NAMALWA (cell line): ENCODE results near the gene BLM.
"Not testable (repeated sequence)": the region's sequence is repeated elsewhere in the genome, so short reads cannot be mapped to it uniquely, and the experiment has no call there.

ENCODE experiments used
- DNase-seq: peaks from one replicate; pipeline ENCODE4 v3.0.0-alpha.2; 2015; ENCODE audit warnings: low spot score

BLM gene

DNA sequence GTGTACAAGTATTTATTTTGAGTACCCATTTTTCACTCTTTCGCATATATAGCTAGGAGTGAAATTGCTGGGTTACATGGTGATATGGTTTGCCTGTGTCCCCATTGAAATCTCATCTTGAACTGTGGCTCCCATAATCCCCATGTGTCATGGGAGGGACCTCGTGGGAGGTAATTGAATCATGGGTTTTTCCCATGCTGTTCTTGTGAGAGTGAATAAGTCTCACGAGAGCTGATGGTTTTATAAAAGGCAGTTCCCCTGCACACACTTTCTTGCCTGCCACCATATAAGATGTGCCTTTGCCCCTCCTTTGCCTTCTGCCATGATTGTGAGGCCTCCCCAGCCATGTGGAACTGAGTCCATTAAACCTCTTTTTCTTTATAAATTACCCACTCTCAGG lies 23.4 kb downstream of the BLM start:
- DNase-seq, result not testable (repeated sequence)

DNA sequence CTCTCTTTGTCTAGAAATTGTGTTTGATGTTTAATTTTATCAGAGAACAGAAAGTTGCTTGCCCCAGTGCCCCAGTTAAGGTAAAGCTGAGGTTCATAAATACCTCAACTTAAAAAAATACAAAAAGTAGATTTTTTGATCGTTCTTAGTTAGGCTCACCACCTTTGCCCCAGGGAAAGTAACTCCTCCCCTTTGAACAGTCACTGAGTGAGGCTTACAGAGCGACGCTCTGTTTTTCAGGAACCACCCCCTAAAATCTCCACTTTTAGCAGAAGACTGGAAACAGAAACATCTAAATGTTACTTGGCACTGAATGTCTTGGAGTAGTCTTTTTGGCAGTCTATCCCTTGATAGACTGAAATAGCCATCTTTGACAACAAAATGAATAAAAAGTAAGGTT lies 24.9 kb downstream of the BLM start:
- DNase-seq, result no peak

- DNase-seq, result no peak
Measured at GRCh38 chr15:90743407-90743806, 26.3 kb downstream of the BLM start.

DNA sequence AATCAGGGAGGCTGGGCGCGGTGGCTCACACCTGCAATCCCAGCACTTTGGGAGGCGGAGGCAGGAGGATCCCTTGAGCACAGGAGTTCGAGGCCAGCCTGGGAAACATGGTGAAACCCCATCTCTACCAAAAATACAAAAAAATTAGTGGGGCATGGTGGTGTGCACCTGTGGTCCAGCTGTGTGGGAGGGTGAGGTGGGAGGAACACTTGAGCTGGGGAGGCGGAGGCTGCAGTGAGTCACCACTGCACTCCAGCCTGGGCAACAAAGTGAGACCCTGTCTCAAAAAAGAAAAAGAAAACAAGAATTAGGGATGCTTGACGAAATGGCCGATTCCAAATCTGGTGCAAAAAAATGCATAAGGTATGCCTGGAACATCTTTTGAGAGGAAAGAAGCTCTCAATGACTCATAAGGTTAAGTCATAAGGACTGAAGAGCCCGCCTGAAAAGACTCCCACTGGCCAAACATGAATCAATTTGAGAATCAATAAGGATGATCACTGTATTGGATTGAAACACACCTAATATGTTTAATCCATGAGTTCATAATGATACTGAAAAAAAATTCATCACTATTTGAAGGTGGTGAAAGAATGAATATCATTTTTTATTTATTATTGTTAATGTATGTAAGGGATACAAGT lies 27.7 kb downstream of the BLM start:
- DNase-seq, result no peak

- DNase-seq, result no peak
Measured at GRCh38 chr15:90749754-90750153, 32.6 kb downstream of the BLM start.

GRCh38 chr15:90750186-90750585 lies 33.0 kb downstream of the BLM start:
- no peak for DNase-seq

DNA sequence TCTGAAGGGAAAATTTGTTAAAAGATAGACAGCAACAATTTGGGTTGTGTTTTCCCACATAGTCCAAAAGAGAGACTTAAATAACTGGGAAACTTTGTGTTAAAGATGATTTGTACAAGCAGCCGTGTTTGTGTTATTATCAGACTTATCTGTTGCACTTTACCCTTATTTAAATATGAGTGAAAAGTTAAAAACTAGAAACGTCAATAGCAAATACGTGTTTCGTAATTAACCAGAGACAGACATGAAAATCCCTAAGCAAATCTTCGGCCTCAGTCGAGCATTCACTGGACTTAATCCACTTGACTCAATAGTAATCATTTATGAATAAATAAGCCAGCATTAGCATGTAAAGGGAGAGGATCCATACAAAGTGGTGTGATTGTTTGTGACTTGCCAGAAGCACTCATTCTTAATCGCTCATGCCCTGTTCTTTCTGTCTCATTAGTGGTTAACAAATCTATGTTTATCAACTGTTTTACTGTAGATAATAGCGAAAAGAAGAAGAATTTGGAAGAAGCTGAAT lies 34.2 kb downstream of the BLM start:
- DNase-seq, result no peak

DNA sequence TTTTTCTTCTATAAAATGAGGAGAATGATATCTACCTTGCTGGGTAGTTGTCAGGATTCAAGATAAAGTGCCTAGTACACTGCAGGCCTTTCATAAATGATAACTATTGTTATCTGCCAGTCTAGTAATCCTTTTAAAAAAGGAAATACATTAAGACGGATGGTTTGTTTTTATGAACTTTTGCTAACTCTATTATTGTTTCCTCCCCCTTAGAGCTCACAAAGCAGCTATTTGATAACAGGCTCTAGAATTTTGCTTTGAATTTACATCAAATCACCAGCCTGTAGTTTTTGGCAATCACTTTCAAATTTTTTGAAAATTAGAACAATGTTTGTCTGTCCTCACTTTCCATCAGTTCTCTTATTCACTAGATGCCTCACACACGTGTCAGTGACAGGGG lies 39.8 kb downstream of the BLM start:
- no peak for DNase-seq

- no peak for DNase-seq
Measured at GRCh38 chr15:90757461-90757860, 40.3 kb downstream of the BLM start.

- no peak for DNase-seq
Measured at GRCh38 chr15:90760661-90761232, 43.6 kb downstream of the BLM start.

- DNase-seq, result no peak
Measured at GRCh38 chr15:90761629-90762028, 44.5 kb downstream of the BLM start.

DNA sequence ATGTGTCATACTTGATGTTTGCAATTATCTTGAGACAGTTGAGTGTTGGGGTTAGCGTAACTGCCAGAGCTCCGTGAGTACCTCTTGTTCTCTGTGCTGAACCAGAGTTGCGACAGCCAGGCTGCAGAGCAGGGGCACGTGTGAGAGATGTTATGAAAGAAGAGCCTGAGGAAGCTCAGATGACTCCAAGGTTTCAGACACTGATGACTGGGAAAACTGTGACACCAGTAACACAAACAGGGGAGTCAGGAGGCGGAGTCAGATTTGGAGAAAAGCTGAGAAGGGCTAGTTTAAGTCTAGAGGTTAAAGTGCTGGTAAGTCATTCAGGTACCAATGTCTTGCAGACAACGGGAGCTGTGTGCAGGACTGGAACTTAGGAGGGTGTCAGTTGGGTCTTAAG lies 45.0 kb downstream of the BLM start:
- no peak for DNase-seq

DNA sequence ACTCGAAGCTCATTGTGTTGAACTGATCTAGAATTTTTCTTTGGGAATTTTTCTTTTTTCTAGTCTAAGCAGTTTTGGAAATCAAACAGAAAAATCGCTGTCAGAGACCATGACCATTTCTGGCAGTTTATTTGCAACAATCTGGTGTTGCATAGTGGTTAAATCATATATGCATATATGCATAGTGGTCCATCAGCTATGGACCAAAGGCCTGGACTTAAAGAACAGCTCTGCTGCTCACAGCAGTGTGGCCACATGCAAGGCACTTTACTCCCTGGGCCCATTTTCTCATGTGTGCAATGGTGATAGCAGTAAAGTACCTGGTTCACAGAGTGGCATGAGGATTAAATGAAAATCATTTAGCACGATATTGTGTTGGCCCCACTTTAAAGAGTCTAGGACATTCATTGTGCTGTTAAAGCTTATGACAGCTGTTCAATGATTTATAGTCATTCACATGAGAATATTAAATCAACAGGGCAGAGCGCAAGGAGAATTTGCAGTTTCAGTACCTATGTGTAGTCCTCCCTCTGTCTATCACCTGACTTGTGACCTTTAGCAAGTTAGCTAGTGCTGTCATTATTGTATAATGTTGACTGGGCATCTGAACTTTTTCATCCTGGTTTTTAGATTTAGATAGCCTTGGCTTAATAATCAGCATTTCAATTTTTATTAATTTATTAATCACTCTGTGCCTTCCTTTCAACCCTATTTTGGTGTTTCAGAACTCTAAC lies 46.4 kb downstream of the BLM start:
- DNase-seq, result no peak

DNA sequence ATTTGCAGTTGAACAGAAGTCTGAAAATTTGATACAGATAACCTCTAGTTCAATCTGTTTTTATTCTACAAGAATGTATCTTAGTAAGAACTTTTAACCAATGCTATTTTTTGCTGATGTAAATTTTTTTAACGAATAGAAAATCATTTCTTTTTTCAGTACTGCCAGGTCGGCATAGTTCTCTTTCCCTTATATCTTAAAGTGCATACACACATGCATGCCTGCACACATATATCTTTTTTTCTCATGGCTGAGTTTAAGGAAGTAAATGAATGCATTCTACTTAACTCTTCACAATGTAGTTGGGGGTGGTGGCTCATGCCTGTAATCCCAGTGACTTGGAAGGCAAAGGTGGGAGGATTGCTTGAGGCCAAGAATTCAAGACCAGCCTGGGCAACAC lies 48.4 kb downstream of the BLM start:
- no peak for DNase-seq

- no peak for DNase-seq
Measured at GRCh38 chr15:90765966-90766365, 48.8 kb downstream of the BLM start.

- no peak for DNase-seq
Measured at GRCh38 chr15:90769375-90769774, 52.2 kb downstream of the BLM start.

DNA sequence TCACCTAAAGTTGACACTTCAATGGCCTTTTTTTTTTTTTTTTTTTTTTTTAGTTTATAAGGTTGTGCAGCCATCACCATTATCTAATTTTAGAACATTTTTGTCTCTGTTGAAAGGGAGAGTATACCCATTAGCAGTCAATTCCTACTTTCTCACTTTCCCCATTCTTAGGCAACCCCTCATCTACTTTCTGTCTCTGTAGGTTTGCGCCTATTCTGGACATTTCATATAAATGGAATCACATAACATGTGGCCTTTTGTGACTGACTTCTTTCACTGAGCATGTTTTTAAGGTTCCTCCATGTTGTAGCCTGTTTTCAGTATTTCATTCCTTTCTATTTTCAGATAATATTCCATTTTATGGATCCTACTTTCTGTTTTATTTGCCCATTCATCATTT lies 56.3 kb downstream of the BLM start:
- no peak for DNase-seq

DNA sequence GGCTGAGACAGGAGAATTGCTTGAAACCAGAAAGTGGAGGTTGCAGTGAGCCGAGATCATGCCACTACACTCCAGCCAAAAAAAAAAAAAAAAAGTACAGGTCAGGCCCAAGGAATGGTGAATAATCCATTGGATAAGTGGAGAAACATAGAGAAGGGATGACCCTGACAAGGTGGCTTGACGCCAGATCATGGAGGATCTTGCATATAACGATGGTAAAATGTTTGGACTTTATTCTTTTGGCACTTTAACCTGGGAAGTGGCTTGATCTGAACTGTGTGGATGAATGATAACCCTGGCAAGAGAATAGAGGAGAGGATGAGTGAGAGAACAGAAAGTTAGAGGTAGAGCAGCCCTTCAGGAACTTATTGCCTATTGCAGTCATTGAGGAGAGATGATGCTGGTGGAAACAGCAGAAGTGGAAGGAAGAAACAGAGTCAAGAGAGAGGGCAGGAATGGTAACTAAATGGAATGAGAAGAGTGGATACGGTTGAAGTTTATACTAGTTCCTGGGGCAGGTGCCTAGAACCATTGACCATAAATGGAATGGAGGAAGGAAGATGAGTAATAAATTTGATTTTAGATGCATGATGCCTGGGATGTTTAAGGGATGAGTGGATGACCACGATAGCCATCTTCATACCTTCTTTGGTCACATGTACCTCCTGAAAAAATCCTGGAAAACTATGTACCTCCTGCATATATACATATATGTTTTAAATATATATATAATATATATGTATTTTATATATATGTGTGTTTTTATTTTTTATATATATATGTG lies 57.8 kb downstream of the BLM start:
- DNase-seq, result no peak

- DNase-seq, result no peak
Measured at GRCh38 chr15:90780916-90781315, 63.8 kb downstream of the BLM start.

- no peak for DNase-seq
Measured at GRCh38 chr15:90782442-90782841, 65.3 kb downstream of the BLM start.

DNA sequence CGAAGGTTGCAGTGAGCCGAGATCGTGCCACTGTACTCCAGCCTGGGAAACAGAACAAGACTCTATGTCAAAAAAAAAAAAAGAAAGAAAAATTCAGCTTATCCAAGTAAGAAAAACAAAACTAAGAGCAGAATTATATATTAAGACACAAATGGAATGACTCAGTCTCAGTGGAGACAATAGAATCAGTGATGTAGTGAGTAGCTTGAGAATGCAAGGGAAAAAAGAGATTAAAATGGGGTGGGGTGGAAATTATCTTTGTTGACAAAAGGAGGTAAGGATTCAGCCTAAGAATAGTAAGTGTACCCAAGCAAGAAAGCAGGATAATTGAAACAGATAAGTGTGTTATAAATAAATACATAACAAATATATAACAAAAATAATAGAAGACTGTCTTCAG lies 70.7 kb downstream of the BLM start:
- DNase-seq, result no peak

GRCh38 chr15:90789462-90789861 lies 72.3 kb downstream of the BLM start:
- no peak for DNase-seq

DNA sequence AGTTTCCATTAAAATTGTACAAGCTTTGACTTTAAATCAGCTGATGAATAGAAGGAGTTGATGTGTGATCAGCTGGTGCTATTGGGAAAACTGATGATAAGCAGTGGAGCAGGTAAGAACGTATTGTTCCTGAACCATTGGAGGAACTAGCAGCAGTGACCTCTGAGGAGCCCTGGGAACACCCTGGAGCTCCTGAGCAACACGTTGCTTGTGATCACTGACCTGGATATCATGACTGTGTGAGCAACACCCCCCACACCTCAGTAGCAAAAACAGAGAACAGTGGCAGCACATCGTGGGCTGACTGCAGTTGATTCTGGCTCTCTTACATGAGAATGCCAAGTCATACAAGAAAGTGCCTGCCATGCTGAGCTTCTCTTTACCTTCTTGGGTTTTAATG lies 72.9 kb downstream of the BLM start:
- DNase-seq, result no peak
